Activated T-cell treated with anti-CD3 and anti-CD28 coated beads, Interleukin-2, amount 50 U/mL, for 48 hours (primary cell): ENCODE data around the gene NGF.
"Not testable (repeated sequence)": the region's sequence is repeated elsewhere in the genome, so short reads cannot be mapped to it uniquely, and the experiment has no call there.

Source experiments
- DNase-seq, 2 experiments: peaks; one replicate each; pipeline ENCODE4 v3.0.0-alpha.2; 2020

Gene NGF

DNA sequence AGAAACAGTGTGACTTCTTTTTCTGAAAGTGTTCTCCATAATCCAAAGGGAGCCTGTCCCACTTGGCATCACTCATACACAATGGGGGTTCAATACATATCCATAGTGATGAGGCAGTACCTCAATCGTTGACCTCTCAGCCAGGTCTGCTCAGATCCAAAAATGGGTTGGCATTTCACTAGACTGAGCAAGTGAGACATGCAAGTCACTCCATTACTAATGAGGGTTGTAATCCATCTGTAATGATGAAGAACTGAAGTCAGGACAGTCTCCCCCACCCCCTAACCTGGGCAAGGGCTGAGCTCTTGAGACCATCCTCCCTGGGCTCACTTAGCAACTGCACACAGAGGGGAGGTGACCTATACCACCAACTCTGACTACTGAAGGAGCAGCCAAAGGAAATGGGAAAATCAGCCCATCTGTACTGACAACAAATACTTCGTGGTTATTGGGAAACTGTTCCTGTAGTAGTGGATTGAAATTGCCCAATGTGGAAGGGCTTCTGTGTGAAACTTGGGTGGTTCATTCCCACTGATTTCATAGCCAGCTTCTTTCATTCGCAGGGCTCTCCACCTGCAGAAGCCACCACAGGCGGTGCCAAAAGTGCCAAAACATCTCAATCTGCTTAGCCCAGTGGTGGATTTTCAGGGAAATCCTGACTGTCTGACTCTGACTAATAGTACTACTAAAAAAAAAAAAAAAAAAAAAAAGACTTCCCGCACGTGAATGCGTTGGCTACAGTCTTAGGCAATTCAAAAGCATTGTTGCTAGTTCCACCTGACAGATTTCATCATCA, 5.0 kb downstream of the NGF start:
- DNase-seq = no peak

DNA sequence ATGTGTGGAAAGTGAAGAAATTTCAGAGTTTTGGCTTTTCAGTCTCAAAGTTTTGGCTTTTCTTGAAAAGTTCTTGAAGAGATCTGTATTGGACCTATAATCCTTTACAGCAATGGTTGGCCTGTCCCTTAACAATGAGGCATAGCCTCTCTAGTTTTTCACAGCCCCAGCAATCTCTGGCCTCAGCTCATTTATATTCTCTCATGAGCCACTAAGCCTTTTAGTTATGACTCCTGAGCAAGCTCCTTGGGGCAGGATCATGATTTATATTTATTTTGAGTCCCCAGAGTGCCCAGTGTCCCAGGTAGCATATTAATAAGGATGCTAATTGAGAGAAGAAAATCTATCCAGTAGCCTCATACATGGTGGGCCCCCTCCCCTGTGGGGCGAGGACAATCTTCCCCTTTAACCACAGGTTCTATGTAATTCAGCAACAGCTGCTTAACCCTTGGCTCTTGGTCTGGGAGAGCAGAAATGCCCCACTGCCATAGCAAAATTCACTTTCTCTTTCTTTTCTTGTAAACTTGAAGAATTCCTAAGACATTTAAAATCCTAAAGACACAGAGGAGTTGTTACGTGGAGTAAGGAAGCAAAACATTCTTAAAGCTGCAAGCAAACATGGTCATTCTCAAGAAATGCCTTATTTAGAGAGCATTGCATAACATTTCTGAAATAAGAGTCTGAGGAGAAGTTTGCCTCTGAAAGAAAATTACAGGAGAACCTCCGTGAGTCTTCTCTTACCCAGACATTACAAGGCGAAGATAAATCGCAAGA, 6.3 kb downstream of the NGF start:
- no peak for DNase-seq

DNA sequence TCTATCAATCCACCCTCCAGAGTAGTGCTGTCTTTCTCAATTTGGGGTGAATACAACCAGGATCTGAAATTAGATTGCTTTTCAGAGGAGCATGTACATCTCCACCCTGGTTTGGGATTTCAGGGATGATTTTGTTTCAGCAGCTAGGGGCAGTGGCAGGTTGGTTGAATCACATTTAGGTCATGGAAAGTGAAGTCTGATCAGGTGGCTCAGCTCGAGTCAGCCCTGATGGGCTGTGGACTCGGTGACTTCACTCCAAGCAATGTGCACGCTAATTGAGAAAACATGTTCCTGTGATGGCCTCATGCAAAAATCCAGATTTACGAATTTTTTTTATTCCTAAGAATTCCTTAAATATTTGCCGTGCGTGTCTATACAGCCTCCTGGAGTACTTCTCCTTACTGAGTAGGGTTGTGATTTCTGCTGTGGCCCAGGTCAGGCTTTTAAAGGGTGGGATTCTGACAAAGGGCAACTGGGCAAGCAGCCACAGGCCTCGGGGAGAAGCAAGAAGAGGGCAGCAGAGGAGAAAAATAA, 7.5 kb downstream of the NGF start:
- no peak for DNase-seq

DNA sequence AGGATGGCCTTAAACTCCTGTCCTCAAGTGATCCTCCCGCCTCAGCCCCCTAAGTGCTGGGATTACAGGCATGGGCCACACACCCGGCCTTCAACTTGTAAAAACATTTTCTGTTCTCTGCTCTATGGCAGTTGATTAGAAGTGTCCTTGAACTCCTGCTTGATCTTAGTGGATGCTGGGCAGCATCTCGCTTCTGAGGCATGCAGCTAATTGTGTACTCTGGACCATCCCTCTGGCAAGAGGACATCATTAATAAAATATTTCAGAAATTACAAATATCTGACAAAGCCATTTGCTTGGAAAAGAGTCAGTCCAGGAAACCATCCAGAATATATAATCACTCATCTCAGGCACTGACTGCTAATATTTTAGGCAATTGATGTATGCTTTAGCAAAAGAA, 8.1 kb downstream of the NGF start:
- DNase-seq = no peak

GRCh38 chr1:115327270-115327669, 10.8 kb downstream of the NGF start:
- no peak for DNase-seq

- DNase-seq = no peak
Measured at GRCh38 chr1:115326419-115326818, 11.6 kb downstream of the NGF start.

DNA sequence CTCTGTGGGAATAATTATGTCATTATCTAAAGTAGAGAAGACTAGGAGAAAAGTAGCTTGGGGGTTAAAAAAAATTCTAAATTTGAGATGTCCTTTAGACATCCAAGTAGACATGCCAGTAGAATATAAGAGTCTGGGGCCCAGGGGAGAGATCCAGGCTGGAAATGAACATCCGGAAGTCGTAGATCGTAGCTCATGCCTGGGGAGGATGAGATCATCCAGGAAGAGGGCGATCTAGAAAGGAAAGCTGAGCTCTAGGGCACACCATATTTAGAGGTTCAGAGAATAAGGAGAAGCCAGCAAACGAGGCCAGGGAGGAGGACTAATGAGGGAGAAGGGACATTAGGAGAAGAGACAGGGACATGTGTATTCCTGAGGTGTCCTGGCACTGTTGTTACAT, 12.2 kb downstream of the NGF start:
- DNase-seq = no peak

DNA sequence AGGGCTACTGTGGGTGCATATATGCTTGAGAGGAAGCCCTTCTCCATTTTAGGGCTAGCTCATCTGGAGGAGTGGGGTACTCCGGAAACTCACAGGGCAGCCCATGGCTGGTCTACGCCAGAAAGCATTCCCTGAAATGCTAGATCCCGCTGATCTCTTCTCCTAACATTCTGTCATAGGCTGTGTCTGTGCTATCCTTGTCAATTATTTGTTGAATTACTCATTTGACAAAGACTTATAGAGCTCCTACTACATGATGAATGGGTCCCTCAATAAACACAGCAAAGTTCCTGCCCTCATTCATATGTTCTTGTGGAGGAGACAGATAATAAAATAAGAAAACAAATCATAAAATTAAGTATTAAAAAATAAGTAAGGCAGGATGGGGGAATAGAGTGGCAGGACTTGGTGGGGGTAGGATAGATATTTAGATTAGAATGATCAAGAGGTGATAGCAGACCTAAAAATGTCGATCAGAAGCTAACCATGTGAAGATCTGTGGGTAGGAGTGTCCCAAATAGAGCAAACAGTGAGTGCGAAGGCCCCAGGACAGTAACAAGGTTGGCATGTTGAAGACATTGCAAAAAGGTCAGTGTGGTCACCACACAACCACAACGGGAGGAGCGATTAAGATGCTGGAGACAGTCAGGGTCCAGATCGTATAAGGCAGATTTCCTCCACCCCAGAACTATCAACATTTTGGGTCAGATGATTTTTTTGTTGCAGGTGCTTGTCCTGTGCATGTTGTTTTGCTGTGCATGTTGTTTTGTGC, 13.2 kb downstream of the NGF start:
- no peak for DNase-seq

DNA sequence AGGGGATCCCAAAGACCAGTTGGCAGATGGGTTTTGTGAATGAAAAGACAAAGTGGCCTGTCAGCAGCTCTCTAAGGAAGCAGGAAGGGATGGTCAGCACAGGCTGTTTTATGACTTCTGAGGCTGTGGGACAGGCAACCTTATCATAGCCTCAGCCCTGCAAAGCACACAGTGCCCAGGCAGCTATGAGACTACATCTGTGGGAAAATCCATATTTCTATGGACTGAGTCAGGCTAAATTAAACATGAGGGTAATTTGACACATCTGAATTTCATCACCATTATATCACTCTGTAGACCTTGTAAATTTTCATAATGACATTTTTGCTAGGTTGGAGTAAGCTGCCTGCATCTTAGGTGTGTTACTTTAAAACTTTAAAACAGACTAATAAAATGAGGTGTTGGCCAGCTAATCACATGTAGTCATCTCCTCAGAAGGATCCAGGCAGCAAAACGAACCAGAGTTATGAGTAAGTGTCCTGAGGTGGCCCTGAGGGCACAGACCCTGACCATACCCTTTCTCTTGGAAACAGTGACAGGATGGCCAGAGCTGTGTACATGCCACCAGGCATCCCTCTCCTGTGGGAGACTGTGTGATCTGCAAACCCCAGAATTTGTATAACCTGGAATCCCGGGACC, 14.6 kb downstream of the NGF start:
- no peak for DNase-seq

- DNase-seq = no peak
Measured at GRCh38 chr1:115322631-115323030, 15.4 kb downstream of the NGF start.

GRCh38 chr1:115320377-115320776, 17.7 kb downstream of the NGF start:
- DNase-seq = no peak

DNA sequence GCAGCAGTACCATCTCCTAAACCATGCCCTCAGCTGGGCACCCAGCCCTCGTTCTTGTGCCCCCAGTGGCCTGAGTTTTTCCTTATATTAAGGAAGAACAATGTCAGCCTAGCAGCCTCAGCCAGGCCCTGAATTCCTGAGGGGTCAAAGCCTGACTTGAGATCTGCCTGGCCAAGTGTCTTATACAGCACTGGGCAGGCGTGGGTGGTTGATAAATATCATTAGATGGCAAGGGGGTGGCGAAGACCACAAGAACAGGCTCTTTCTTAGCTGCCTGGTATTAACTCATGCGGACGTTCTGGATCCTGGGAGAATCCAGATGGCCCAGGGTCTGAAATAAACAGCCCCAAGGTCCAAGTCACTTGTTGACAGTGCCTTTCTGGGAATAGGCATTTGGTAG, 18.3 kb downstream of the NGF start:
- DNase-seq = no peak

- no peak for DNase-seq
Measured at GRCh38 chr1:115317101-115318012, 20.7 kb downstream of the NGF start.

DNA sequence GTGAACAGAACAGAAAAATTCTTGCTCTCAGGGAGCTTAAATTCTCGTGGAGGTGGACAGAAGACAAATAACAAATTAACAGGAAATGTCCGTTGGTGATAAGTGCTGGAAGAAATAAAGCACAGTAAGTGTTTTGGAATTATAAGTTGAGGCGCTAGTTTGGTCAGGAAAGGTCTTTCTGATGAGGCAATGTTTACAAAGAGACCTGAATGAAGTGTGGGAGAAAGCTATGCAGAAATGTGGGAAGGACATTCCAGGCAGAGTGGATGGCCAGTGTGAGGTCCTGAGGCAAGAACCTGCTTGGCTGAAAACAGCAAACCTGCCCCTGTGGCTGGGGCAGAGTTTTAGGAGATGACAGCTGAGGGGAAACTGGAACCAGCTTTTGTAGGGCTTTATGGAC, 23.3 kb downstream of the NGF start:
- no peak for DNase-seq

DNA sequence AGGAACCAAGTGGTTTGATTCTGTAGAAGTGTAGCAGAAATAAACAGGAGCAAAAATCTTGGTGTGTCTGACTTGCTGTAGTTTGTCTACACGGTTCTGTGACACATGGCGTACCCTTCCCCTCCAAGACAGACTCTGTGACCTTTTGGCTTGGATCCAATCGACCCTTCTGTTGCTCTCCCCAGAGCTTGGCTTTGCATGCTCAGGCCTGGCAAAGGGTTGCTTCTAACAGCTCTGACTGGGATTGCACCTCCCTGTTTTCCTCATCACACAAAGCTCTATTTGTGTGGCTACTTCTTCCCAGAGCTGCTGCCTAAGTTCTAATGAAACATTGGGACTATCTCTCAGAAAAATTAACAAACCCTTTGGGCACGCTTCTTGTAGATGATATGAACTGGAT, 24.0 kb downstream of the NGF start:
- DNase-seq = no peak

DNA sequence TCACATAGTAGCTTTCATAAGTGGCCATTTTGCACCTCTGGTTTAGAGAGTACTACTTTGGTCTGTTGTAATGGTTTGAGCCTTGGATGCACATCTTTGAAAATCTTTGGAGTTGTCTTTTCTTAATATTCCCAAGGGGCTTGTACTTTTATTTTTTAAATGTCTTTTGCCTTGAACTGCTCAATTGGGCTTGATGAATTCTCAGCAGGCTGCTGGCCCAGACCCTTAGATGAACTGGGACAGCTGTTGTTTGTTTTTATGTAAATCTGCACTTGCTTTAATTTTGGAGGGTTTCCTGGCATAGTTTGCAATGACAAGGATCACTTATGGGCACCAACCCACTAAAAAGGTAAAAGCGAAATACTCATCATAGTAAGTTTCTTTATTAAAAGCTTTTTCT, 24.9 kb downstream of the NGF start:
- DNase-seq = no peak

DNA sequence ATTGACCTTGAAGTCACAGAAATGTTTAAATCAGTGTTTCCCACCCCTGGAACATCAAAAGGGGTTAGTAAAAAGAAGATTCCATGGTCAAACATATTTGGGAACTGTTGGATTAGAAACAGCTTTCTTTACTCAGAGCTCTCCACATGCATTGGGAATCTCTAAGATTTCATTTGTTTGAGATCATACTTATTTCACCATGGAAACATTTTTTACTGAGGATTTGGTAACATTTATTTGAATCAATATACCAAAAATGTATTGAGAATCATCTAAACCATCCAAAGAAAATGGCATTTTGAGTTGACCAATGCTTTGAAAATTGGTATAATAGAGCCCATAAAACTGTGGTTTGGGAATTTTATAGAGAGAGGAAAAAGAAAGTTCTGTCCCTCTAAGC, 25.3 kb downstream of the NGF start:
- DNase-seq = no peak

DNA sequence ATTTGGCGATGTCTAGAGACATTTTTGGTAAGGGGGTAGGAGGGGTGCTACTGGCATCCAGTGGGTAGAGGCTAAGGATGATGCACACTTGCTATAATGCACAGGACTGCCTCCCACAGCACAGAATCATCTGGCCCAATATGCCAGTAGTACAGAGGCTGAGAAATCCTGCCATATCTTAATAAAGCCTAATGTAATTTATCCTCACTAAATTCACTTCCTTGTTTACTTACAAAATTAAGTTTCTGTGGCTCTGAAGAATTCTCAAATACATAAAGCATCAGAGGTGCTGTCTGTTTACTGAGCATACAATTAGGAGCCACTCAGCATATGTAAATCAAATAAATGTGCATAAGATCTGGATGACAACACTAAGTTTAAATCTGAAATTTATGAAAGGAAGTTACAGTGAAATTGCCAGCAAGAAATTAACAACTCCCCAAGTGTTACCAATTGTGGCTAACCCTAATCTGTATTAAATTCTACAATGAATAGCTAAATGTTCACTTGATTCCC, 26.5 kb downstream of the NGF start:
- DNase-seq = no peak

DNA sequence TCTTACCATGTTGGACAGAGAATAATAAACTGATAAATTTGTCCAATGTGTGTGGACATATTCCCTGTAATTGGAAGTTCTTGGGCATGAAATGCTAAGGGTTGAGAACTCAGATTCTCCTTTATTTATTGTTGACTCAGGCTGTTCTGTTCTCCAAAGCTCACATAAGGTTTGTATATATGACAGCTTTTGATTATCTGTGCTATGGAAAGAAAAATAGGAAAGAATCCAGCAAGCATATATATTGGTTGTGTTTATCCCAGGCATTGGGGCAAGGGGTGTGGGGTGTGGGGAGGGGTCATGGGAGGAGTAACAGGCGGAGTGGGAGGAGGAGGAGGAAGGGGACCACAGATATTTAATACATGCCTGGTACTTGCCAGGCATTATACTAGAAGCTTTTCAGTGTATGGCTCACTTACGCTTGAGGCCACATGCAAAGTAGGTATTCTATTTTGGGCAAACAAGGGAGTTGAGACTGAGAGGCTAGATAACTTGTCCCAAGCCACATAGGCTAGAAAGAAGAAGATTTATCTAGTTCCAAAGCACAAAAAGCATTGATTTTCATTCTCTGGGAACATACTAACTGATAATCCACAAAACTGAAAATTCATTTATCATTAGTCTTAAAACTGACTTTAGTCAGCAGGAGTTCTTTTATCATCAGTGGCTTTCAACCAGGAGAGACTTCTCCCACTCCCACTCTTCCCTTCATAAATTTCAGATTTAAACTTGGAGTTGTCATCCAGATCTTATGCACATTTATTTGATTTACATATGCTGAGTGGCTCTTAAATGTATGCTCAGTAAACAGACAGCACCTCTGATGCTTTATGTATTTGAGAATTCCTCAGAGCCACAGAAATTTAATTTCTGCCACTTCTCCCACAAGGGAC, 27.2 kb downstream of the NGF start:
- DNase-seq = no peak

- DNase-seq = not testable (repeated sequence)
Measured at GRCh38 chr1:115309504-115309903, 28.5 kb downstream of the NGF start.

DNA sequence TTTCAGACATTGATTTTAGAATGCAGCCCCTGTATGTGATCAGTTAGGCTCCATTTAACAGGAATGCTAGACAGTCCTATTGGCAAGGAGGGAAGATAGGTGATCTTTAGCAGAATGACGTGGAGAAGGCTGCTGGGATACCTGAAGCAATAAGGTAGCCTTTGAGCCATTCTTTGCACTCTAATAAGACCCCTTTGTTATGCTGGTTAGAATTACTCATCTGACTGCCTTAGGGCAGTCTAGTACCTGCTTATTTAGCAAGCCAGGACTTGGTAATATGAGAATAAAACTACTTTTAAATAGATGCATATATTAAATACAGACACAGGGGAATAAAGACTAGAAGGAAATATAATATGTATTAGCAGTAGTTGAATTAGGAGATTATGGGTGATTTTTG, 29.1 kb downstream of the NGF start:
- DNase-seq = no peak
